ENCODE results near the gene GPRIN3.

DNA sequence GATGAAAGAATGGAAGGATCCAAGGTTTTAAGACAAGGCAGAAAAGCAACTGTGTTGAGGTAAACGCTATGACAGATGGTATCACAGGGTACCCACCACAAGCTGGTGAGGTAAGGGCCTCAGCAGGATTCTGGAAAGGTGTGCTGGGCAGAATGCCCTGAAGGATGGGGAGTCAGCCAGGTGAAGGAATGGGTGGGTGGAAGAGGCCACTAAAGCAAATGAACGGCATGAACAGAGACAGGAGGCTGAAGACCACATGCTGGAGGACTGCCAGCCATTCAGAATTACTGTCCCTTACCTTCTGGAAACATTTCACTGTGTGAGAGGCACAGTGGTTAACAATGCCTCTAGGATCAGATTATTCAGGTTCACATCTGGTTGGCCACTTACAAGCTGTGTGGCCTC, 23.6 kb downstream of the GPRIN3 start:
- TF ChIP-seq, protein P1, sequence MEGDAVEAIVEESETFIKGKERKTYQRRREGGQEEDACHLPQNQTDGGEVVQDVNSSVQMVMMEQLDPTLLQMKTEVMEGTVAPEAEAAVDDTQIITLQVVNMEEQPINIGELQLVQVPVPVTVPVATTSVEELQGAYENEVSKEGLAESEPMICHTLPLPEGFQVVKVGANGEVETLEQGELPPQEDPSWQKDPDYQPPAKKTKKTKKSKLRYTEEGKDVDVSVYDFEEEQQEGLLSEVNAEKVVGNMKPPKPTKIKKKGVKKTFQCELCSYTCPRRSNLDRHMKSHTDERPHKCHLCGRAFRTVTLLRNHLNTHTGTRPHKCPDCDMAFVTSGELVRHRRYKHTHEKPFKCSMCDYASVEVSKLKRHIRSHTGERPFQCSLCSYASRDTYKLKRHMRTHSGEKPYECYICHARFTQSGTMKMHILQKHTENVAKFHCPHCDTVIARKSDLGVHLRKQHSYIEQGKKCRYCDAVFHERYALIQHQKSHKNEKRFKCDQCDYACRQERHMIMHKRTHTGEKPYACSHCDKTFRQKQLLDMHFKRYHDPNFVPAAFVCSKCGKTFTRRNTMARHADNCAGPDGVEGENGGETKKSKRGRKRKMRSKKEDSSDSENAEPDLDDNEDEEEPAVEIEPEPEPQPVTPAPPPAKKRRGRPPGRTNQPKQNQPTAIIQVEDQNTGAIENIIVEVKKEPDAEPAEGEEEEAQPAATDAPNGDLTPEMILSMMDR (IDR thresholded peaks at IDR 0.05), result no peak
- TF ChIP-seq POLR2A (IDR thresholded peaks at IDR 0.05), result no peak

All from upper lobe of left lung (tissue), 4 donors.